IMR-90 (cell line): ENCODE data around the gene C11orf68. TPM values are rescaled to one million over a fixed set of nuclear protein-coding genes. Genes with fewer than 3 reads are reported as not detected.

ENCODE experiments used
- ATAC-seq: fragments of 200-7000 bp; cut with Tn5 transposase; 2 replicates; pipeline ENCODE4 v1.9.1; 2020; ENCODE audit warnings: low read depth, mild to moderate bottlenecking, moderate library complexity
- BruUV-seq: library from RNA; stranded (reverse); fragments of 400-500 nt; replicated peaks from 2 replicates; lab custom pipeline; 2021; lab: Mats Ljungman, UMichigan
- CTCF ChIA-PET: fragments of 300-600 bp; formaldehyde crosslinking; extraction: SDS; loops from one replicate; lab custom pipeline; 2021; ENCODE audit warnings: antibody characterized with exemption; lab: Yijun Ruan, JAX
- POLR2A ChIA-PET: fragments of 300-600 bp; sonication (Branson Sonifier 250); formaldehyde crosslinking; loops from one replicate; lab custom pipeline; 2022; ENCODE audit warnings: antibody characterized with exemption; ENCODE audit not compliant: unreplicated experiment; lab: Charles Lee
- DNase-seq: peaks from one replicate; pipeline ENCODE4 v3.0.0; 2013
- H2AFZ ChIP-seq: replicated peaks from 2 replicates; pipeline ENCODE3; 2013; ENCODE audit warnings: low read length, mild to moderate bottlenecking; ENCODE audit not compliant: poor library complexity
- H2AK5ac ChIP-seq: 2 replicates; pipeline ENCODE4 v1.6.1; 2013; ENCODE audit warnings: low read depth, low read length, inconsistent platforms
- H2AK9ac ChIP-seq: replicated peaks from 2 replicates; pipeline ENCODE3; 2013; ENCODE audit warnings: mild to moderate bottlenecking, low read depth, low read length, moderate library complexity; ENCODE audit not compliant: poor library complexity
- H2BK120ac ChIP-seq: 2 replicates; pipeline ENCODE4 v1.6.1; 2013; ENCODE audit warnings: low read depth, low read length, inconsistent platforms
- H2BK15ac ChIP-seq: 3 replicates; pipeline ENCODE4 v1.6.1; 2013; ENCODE audit warnings: low read depth, low read length, inconsistent platforms
- H2BK20ac ChIP-seq: 2 replicates; pipeline ENCODE4 v1.6.1; 2013; ENCODE audit warnings: low read depth, mild to moderate bottlenecking, inconsistent platforms, low read length, moderate library complexity
- H2BK5ac ChIP-seq: 2 replicates; pipeline ENCODE4 v1.6.1; 2013; ENCODE audit warnings: mild to moderate bottlenecking, low read depth, low read length, inconsistent platforms; ENCODE audit not compliant: poor library complexity, severe bottlenecking
- H3K14ac ChIP-seq: replicated peaks from 2 replicates; pipeline ENCODE4 v1.6.1; 2013; ENCODE audit warnings: low read depth, low read length, inconsistent platforms
- H3K18ac ChIP-seq: 2 replicates; pipeline ENCODE4 v1.6.1; 2013; ENCODE audit warnings: low read depth, low read length, control low read depth
- H3K23ac ChIP-seq: 2 replicates; pipeline ENCODE4 v1.6.1; 2013; ENCODE audit warnings: low read depth, low read length, inconsistent platforms
- H3K27ac ChIP-seq: 2 replicates; pipeline ENCODE4 v1.5.1; 2013; ENCODE audit warnings: mild to moderate bottlenecking, control low read depth, low read length; ENCODE audit not compliant: insufficient read depth
- H3K27me3 ChIP-seq: 2 replicates; pipeline ENCODE4 v1.6.1; 2013; ENCODE audit warnings: low read length; ENCODE audit not compliant: control insufficient read depth, insufficient read depth
- H3K36me3 ChIP-seq: 2 replicates; pipeline ENCODE4 v1.6.1; 2013; ENCODE audit warnings: low read length, mixed read lengths; ENCODE audit not compliant: control insufficient read depth, insufficient read depth
- H3K4ac ChIP-seq: 2 replicates; pipeline ENCODE4 v1.6.1; 2013; ENCODE audit warnings: low read depth, low read length, inconsistent platforms
- H3K4me1 ChIP-seq: 2 replicates; pipeline ENCODE4 v1.6.1; 2013; ENCODE audit warnings: low read length, mixed read lengths; ENCODE audit not compliant: control insufficient read depth, insufficient read depth
- H3K4me2 ChIP-seq: 2 replicates; pipeline ENCODE4 v1.6.1; 2013; ENCODE audit warnings: low read depth, mild to moderate bottlenecking, control low read depth, low read length, moderate library complexity
- H3K4me3 ChIP-seq: 2 replicates; pipeline ENCODE4 v1.5.1; 2013; ENCODE audit warnings: low read depth, mild to moderate bottlenecking, control low read depth, low read length, moderate library complexity; ENCODE audit not compliant: insufficient read depth
- H3K56ac ChIP-seq: 2 replicates; pipeline ENCODE4 v1.6.1; 2013; ENCODE audit warnings: low read length, inconsistent platforms; ENCODE audit not compliant: insufficient read depth; ENCODE audit errors: extremely low read depth
- H3K79me1 ChIP-seq, 2 experiments: 2 replicates each; pipeline ENCODE4 v1.6.1; 2013; ENCODE audit warnings: low read length in 2 of 2, inconsistent platforms in 1 of 2, low read depth in 1 of 2
- H3K9ac ChIP-seq: 2 replicates; pipeline ENCODE4 v1.6.1; 2013; ENCODE audit warnings: low read depth, low read length, control low read depth
- H3K9me1 ChIP-seq: 2 replicates; pipeline ENCODE4 v1.6.1; 2013; ENCODE audit warnings: low read length, inconsistent platforms; ENCODE audit not compliant: insufficient read depth
- H3K9me3 ChIP-seq: 2 replicates; pipeline ENCODE4 v1.6.1; 2013; ENCODE audit warnings: low read length; ENCODE audit not compliant: control insufficient read depth, insufficient read depth
- H4K20me1 ChIP-seq: 2 replicates; pipeline ENCODE4 v1.6.1; 2013; ENCODE audit warnings: low read length, inconsistent platforms; ENCODE audit not compliant: insufficient read depth
- H4K5ac ChIP-seq: 2 replicates; pipeline ENCODE4 v1.6.1; 2013; ENCODE audit warnings: mild to moderate bottlenecking, low read depth, low read length, control low read depth
- H4K8ac ChIP-seq, 2 experiments: 2 replicates each; pipeline ENCODE4 v1.6.1; 2013; ENCODE audit warnings: low read depth in 2 of 2, low read length in 2 of 2, control low read depth in 1 of 2, inconsistent platforms in 1 of 2
- H4K91ac ChIP-seq: 2 replicates; pipeline ENCODE4 v1.6.1; 2013; ENCODE audit warnings: low read depth, low read length, inconsistent platforms; ENCODE audit not compliant: insufficient read depth
- CHD1 ChIP-seq: IDR thresholded peaks from 2 replicates; pipeline ENCODE4 v1.6.1; 2012; ENCODE audit warnings: low read depth, low read length, improper control_type of control experiment
- CTCF ChIP-seq: conservative IDR thresholded peaks from 2 replicates; pipeline ENCODE4 v1.5.1; 2012; ENCODE audit warnings: mild to moderate bottlenecking, low read depth, low read length, improper control_type of control experiment
- FOS ChIP-seq: fragments of 150-350 bp; IDR thresholded peaks from 2 replicates; pipeline ENCODE4 v1.6.1; 2016; ENCODE audit warnings: low read depth, low read length
- MAFK ChIP-seq: IDR thresholded peaks from 2 replicates; pipeline ENCODE4 v1.6.1; 2012; ENCODE audit warnings: low read depth, low read length, improper control_type of control experiment
- MAZ ChIP-seq: IDR thresholded peaks from 2 replicates; pipeline ENCODE4 v1.6.1; 2012; ENCODE audit warnings: low read depth, mild to moderate bottlenecking, low read length, improper control_type of control experiment, moderate library complexity, borderline replicate concordance
- NFE2L2 ChIP-seq: fragments of 150-350 bp; IDR thresholded peaks from 2 replicates; pipeline ENCODE4 v1.6.1; 2016; ENCODE audit warnings: low read depth, mild to moderate bottlenecking, low read length
- POLR2A ChIP-seq: IDR thresholded peaks from 2 replicates; pipeline ENCODE4 v1.6.1; 2012; ENCODE audit warnings: mild to moderate bottlenecking, low read depth, low read length
- RAD21 ChIP-seq: IDR thresholded peaks from 2 replicates; pipeline ENCODE4 v1.6.1; 2012; ENCODE audit warnings: low read length, improper control_type of control experiment
- RCOR1 ChIP-seq: IDR thresholded peaks from 2 replicates; pipeline ENCODE4 v1.6.1; 2012; ENCODE audit warnings: mild to moderate bottlenecking, low read length, improper control_type of control experiment; ENCODE audit not compliant: insufficient replicate concordance
- RFX5 ChIP-seq: IDR thresholded peaks from 2 replicates; pipeline ENCODE4 v1.8.0; 2012; ENCODE audit warnings: low read depth, mild to moderate bottlenecking, low read length, moderate library complexity
- USF2 ChIP-seq: fragments of 150-350 bp; IDR thresholded peaks from 2 replicates; pipeline ENCODE4 v1.6.1; 2017; ENCODE audit warnings: mild to moderate bottlenecking, antibody characterized with exemption, low read length, low read depth
- WGBS, 2 experiments: methylation state at CpG; one replicate each; pipeline versions ENCODE4 v1.1.5 to v1.1.7; 2013; ENCODE audit warnings: missing lambda C conversion rate in 2 of 2; ENCODE audit not compliant: insufficient read length in 1 of 2; ENCODE audit errors: extremely low coverage in 2 of 2; 5-methylcytosine and 5-hydroxymethylcytosine counted together
- dilution Hi-C: fragments of 300-500 bp; cut with HindIII; formaldehyde crosslinking; loops from one replicate; pipeline ENCODE4 v1.14.3; 2018; ENCODE audit warnings: low sequenced_read_pairs; ENCODE audit not compliant: unreplicated experiment
- in situ Hi-C: fragments of 300-500 bp; cut with MboI; formaldehyde crosslinking; loops from 3 replicates; pipeline ENCODE4 v1.14.3; 2019; ENCODE audit warnings: low sequenced_read_pairs, inconsistent platforms, mixed read lengths
- intact Hi-C: fragments of 100-400 bp; cut with micrococcal nuclease; formaldehyde crosslinking; loops from 2 replicates; pipeline ENCODE4 v1.10.0; 2022
- polyA plus RNA-seq, 3 experiments: library from polyadenylated mRNA; depleted of rRNA; stranded (reverse); fragments of >200 nt; gene quantifications; 2 replicates each; pipeline ENCODE4 v1.2.3, GENCODE V29; 2012; ENCODE audit warnings: low replicate concordance in 1 of 3
- total RNA-seq: library from RNA; depleted of rRNA; stranded (reverse); fragments of >200 nt; gene quantifications from 2 replicates; pipeline ENCODE4 v1.2.3, GENCODE V29; 2012

Gene C11orf68
- total and polyA plus RNA-seq, 2 of the 4 experiments (the other 2 are of a cell fraction), result 20.3 to 104 TPM

GRCh38 chr11:65911682-65912568, 6.9 kb downstream of the C11orf68 start (continued):
- TF ChIP-seq CTCF, result peak; percentile 46
- peak; percentile 88 for TF ChIP-seq RFX5

- peak overlapping the region; percentile 2; the same call in 1 of the 2 replicates for H2BK20ac ChIP-seq
- in situ Hi-C loops, result no loop called here
- no peak overlapping the region for H2BK5ac ChIP-seq
- no peak overlapping the region for H3K23ac ChIP-seq
- no peaks in the 10 kb centered on the region for H4K20me1 ChIP-seq
- peaks cover 26 to 72% of the 10 kb centered on the region in 2 experiments; a peak in 3 of 4 replicates for H3K79me1 ChIP-seq
- peak overlapping the region; percentile 68 for H2AK5ac ChIP-seq
- no peak overlapping the region for H4K8ac ChIP-seq
- peak overlapping the region; percentile 36; the same call in 1 of the 3 replicates for H2BK15ac ChIP-seq
- H4K91ac ChIP-seq, result peak overlapping the region; percentile 64
- no peak overlapping the region for H3K4me3 ChIP-seq
- H3K18ac ChIP-seq, result no peak overlapping the region
- no peak overlapping the region for H3K9ac ChIP-seq
- intact Hi-C loops, result no loop called here
- H2AK9ac ChIP-seq, result no peak overlapping the region
- no peak overlapping the region for H2AFZ ChIP-seq
- H4K5ac ChIP-seq, result no peak overlapping the region
- no peak for DNase-seq
- BruUV-seq, result no TSS peak
- WGBS, 2 experiments, result 80% methylated on average over 2 of the region's 6 CpGs; no CpG with 5 or more reads in 1 of the 2 experiments
- dilution Hi-C loops, result no loop called here
- no peaks in the 10 kb centered on the region for H3K36me3 ChIP-seq
- no peak overlapping the region for H3K27ac ChIP-seq
- H3K4me2 ChIP-seq, result no peak overlapping the region
- H3K9me1 ChIP-seq, result peaks cover 16% of the 10 kb centered on the region
- H3K14ac ChIP-seq, result no peak overlapping the region
- H3K27me3 ChIP-seq, result no peaks in the 10 kb centered on the region
- ATAC-seq, result no peak
- ChIA-PET CTCF (no interaction called here), POLR2A (no interaction called here)
- no peak overlapping the region for H3K56ac ChIP-seq
- H3K4me1 ChIP-seq, result peaks cover 23% of the 10 kb centered on the region
- peak overlapping the region; percentile 5 for H2BK120ac ChIP-seq
- H3K4ac ChIP-seq, result peak overlapping the region; percentile 3; the same call in 1 of the 2 replicates
- H3K9me3 ChIP-seq, result no peaks in the 10 kb centered on the region
- no peak for TF ChIP-seq MAFK
- no peak for TF ChIP-seq RAD21
- TF ChIP-seq CTCF, result no peak
- no peak for TF ChIP-seq USF2
- TF ChIP-seq POLR2A, result no peak
- TF ChIP-seq MAZ, result no peak
- TF ChIP-seq CHD1, result no peak
- no peak for TF ChIP-seq RCOR1
- TF ChIP-seq FOS, result no peak
- TF ChIP-seq NFE2L2, result no peak
Measured at GRCh38 chr11:65907878-65908277, 11.0 kb downstream of the C11orf68 start.
